Parathyroid adenoma (tissue), 2 donors: ENCODE measurements around the gene PIGL.

ENCODE experiments used
- H2AFZ ChIP-seq: fragments of 300-600 bp; sonication (generic); one replicate; pipeline ENCODE4 v1.7.0; 2017; ENCODE audit warnings: antibody characterized with exemption, mild to moderate bottlenecking
- H3K27ac ChIP-seq: fragments of 300-600 bp; sonication (generic); one replicate; pipeline ENCODE4 v1.7.0; 2017
- H3K27me3 ChIP-seq: fragments of 300-600 bp; sonication (generic); one replicate; pipeline ENCODE4 v1.7.0; 2017; ENCODE audit warnings: low read length; ENCODE audit not compliant: control insufficient read depth, insufficient read depth
- H3K36me3 ChIP-seq: fragments of 300-600 bp; sonication (generic); one replicate; pipeline ENCODE4 v1.7.0; 2017; ENCODE audit warnings: low read length; ENCODE audit not compliant: control insufficient read depth, insufficient read depth
- H3K4me1 ChIP-seq: fragments of 300-600 bp; sonication (generic); one replicate; pipeline ENCODE4 v1.7.0; 2017; ENCODE audit warnings: control low read depth
- H3K4me2 ChIP-seq: fragments of 300-600 bp; sonication (generic); one replicate; pipeline ENCODE4 v1.7.0; 2017; ENCODE audit warnings: low read length
- H3K4me3 ChIP-seq: fragments of 300-600 bp; sonication (generic); one replicate; pipeline ENCODE4 v1.7.0; 2017; ENCODE audit warnings: low read depth, low read length
- H3K79me2 ChIP-seq: fragments of 300-600 bp; sonication (generic); one replicate; pipeline ENCODE4 v1.7.0; 2017; ENCODE audit warnings: control low read depth
- H3K9ac ChIP-seq: fragments of 300-600 bp; sonication (generic); one replicate; pipeline ENCODE4 v1.7.0; 2017; ENCODE audit warnings: mild to moderate bottlenecking
- H3K9me3 ChIP-seq: fragments of 300-600 bp; sonication (generic); one replicate; pipeline ENCODE4 v1.7.0; 2017; ENCODE audit warnings: low read length; ENCODE audit not compliant: control insufficient read depth
- TF ChIP-seq, protein P1 (sequence below): fragments of 300-600 bp; sonication (generic); IDR thresholded peaks from one replicate; pipeline ENCODE4 v1.7.0; 2017; ENCODE audit warnings: antibody characterized with exemption, mild to moderate bottlenecking
- donor health status: primary hyperparathyroidism.

Gene PIGL

DNA sequence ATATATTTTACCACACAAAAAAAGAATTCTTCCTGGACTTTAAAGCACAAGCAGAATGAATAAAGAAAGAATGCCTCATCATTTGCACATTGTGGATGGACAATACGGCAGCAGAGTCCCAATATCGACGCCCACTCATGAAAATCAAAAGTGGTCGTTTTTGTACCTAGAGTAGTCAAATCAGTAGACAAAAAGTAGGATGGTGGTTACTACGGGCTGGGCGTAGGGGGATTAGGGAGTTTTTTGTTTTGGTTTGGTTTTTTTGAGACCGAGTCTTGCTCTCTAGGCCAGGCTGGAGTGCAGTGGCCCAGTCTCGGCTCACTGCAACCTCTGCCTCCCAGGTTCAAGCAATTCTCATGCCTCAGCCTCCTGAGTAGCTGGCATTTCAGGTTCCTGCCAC lies 144.9 kb downstream of the PIGL start:
- no peaks in the 10 kb centered on the region for H3K27me3 ChIP-seq
- no peaks in the 10 kb centered on the region for H3K9me3 ChIP-seq
- H2AFZ ChIP-seq, result no peak overlapping the region
- H3K36me3 ChIP-seq, result no peaks in the 10 kb centered on the region
- H3K27ac ChIP-seq, result no peak overlapping the region
- no peak overlapping the region for H3K4me3 ChIP-seq
- TF ChIP-seq, protein P1, sequence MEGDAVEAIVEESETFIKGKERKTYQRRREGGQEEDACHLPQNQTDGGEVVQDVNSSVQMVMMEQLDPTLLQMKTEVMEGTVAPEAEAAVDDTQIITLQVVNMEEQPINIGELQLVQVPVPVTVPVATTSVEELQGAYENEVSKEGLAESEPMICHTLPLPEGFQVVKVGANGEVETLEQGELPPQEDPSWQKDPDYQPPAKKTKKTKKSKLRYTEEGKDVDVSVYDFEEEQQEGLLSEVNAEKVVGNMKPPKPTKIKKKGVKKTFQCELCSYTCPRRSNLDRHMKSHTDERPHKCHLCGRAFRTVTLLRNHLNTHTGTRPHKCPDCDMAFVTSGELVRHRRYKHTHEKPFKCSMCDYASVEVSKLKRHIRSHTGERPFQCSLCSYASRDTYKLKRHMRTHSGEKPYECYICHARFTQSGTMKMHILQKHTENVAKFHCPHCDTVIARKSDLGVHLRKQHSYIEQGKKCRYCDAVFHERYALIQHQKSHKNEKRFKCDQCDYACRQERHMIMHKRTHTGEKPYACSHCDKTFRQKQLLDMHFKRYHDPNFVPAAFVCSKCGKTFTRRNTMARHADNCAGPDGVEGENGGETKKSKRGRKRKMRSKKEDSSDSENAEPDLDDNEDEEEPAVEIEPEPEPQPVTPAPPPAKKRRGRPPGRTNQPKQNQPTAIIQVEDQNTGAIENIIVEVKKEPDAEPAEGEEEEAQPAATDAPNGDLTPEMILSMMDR, result no peak
- peaks cover 12% of the 10 kb centered on the region for H3K4me1 ChIP-seq
- H3K4me2 ChIP-seq, result no peak overlapping the region
- H3K9ac ChIP-seq, result no peak overlapping the region
- no peaks in the 10 kb centered on the region for H3K79me2 ChIP-seq

- Histone ChIP-seq H3K79me2 (no peaks in the 10 kb centered on the region), H3K4me2 (no peak overlapping the region), H2AFZ (peak overlapping the region; percentile 64), H3K4me1 (peaks cover 12% of the 10 kb centered on the region), H3K27ac (peak overlapping the region; percentile 66), H3K36me3 (no peaks in the 10 kb centered on the region), H3K9me3 (no peaks in the 10 kb centered on the region), H3K27me3 (no peaks in the 10 kb centered on the region), H3K9ac (no peak overlapping the region), H3K4me3 (no peak overlapping the region)
- TF ChIP-seq, protein P1, result peak; percentile 95
Measured at GRCh38 chr17:16363749-16364536, 146.9 kb downstream of the PIGL start.

GRCh38 chr17:16364625-16365024 lies 147.6 kb downstream of the PIGL start:
- H3K36me3 ChIP-seq, result no peaks in the 10 kb centered on the region
- no peak overlapping the region for H3K9ac ChIP-seq
- no peak overlapping the region for H3K4me2 ChIP-seq
- no peaks in the 10 kb centered on the region for H3K27me3 ChIP-seq
- H2AFZ ChIP-seq, result peak overlapping the region; percentile 64
- H3K27ac ChIP-seq, result peak overlapping the region; percentile 66
- TF ChIP-seq, protein P1, result no peak
- peaks cover 12% of the 10 kb centered on the region for H3K4me1 ChIP-seq
- H3K4me3 ChIP-seq, result no peak overlapping the region
- no peaks in the 10 kb centered on the region for H3K9me3 ChIP-seq
- no peaks in the 10 kb centered on the region for H3K79me2 ChIP-seq

GRCh38 chr17:16371742-16372141 lies 154.7 kb downstream of the PIGL start:
- H3K4me1 ChIP-seq, result no peaks in the 10 kb centered on the region
- H2AFZ ChIP-seq, result no peak overlapping the region
- TF ChIP-seq, protein P1, result no peak
- H3K4me2 ChIP-seq, result no peak overlapping the region
- H3K9me3 ChIP-seq, result no peaks in the 10 kb centered on the region
- H3K36me3 ChIP-seq, result no peaks in the 10 kb centered on the region
- no peaks in the 10 kb centered on the region for H3K79me2 ChIP-seq
- H3K27ac ChIP-seq, result no peak overlapping the region
- no peak overlapping the region for H3K9ac ChIP-seq
- no peaks in the 10 kb centered on the region for H3K27me3 ChIP-seq
- H3K4me3 ChIP-seq, result no peak overlapping the region
